Mononuclear cell (primary cell): Measurements from ENCODE around the gene FMNL2. TPM values are rescaled to one million over a fixed set of nuclear protein-coding genes. Genes with fewer than 3 reads are reported as not detected.

ENCODE experiments used
- H3K27me3 ChIP-seq: 2 replicates; pipeline ENCODE4 v1.6.0; 2011; ENCODE audit warnings: low read length, control low read depth; ENCODE audit not compliant: insufficient read depth
- H3K4me1 ChIP-seq: 2 replicates; pipeline ENCODE4 v1.5.1; 2011; ENCODE audit warnings: mild to moderate bottlenecking, low read length, control low read depth; ENCODE audit not compliant: insufficient read depth
- H3K4me3 ChIP-seq: 2 replicates; pipeline ENCODE4 v1.5.1; 2011; ENCODE audit warnings: mild to moderate bottlenecking, low read length, moderate library complexity
- H3K9me3 ChIP-seq: 2 replicates; pipeline ENCODE4 v1.5.1; 2011; ENCODE audit warnings: low read depth, mild to moderate bottlenecking, control low read depth, low read length
- total RNA-seq: library from RNA; depleted of rRNA; stranded (reverse); fragments of >200 nt; gene quantifications from one replicate; pipeline ENCODE4 v1.2.3, GENCODE V29; 2012

Gene FMNL2
- total RNA-seq, 1 donor = 1.2 TPM

- H3K9me3 ChIP-seq = no peaks in the 10 kb centered on the region
- no peak overlapping the region for H3K4me3 ChIP-seq
- peaks cover 12% of the 10 kb centered on the region for H3K4me1 ChIP-seq
- no peaks in the 10 kb centered on the region for H3K27me3 ChIP-seq
Measured at GRCh38 chr2:152623775-152624174, 288.8 kb downstream of the FMNL2 start.

DNA sequence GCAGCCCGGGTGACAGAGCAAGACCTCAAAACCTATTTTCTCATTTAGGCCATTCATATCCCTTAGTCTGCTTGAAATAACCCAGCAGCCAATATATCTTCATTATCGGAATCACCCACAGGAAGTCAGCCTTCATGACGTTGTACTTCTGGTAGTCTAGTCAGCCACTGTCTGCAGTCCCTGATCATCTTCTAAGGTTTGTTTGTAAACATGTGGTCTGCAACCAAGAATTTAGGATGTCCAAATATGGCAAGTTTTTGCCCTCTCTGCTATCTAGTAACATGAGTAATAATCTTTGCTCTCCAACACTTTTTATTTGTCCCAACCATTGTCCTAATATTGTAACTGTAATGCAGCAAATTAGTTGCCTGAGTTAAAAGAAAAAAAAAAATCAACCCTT lies 289.8 kb downstream of the FMNL2 start:
- peaks cover 12% of the 10 kb centered on the region for H3K4me1 ChIP-seq
- H3K9me3 ChIP-seq = no peaks in the 10 kb centered on the region
- no peak overlapping the region for H3K4me3 ChIP-seq
- H3K27me3 ChIP-seq = no peaks in the 10 kb centered on the region

- no peaks in the 10 kb centered on the region for H3K9me3 ChIP-seq
- H3K27me3 ChIP-seq = no peaks in the 10 kb centered on the region
- no peak overlapping the region for H3K4me3 ChIP-seq
Measured at GRCh38 chr2:152626911-152627339, 292.0 kb downstream of the FMNL2 start.

DNA sequence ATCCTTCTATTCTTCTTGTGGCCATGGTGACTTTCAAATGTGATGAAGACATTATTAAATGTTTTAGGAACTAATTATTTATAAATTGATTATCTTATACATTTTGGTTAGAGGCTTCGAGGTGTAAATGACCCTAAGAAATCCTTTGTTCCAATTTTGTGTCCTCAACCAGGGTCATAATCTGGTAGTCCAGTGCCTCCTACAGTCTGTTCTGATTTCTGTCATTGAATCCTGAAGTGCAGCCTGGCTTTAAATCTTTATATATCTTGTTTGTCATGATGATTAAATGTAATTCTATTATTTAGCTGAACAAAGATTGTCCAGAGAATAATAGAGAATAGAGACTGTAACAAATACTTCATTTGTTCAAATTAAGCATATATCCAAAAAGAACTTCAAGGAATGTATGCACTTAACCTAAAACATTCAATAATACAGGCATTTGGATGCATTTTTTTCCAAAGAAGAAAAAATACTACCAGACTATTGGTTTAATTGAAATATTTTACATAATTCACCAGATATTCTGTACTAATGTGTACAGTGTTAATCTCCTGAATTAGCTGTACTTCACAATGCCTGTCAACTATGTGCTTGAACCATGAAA lies 292.5 kb downstream of the FMNL2 start:
- H3K9me3 ChIP-seq = no peaks in the 10 kb centered on the region
- H3K4me3 ChIP-seq = no peak overlapping the region
- H3K27me3 ChIP-seq = no peaks in the 10 kb centered on the region
- H3K4me1 ChIP-seq = peaks cover 7% of the 10 kb centered on the region

More at GRCh38 chr2:152626911-152627339, 292.0 kb downstream of the FMNL2 start:
- H3K4me1 ChIP-seq = peaks cover 7% of the 10 kb centered on the region

DNA sequence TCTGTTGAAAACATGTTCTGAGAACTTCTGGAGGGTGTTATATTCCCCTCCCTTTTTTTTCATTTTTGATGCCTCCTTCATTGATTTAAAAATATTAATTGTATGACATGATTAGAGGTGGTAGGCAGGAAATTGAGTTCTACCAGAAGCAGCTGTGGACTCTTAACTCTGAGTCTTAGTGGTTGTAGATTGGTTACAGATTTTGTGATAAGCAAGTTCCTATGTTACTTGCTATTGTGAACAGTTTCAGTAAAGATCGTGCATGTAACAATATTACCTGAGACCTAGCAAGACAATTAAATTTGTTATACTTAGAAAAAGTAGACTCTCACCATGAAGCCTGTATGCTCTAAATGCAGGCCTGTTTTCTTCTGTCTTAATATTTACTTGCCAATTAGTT lies 294.2 kb downstream of the FMNL2 start:
- Histone ChIP-seq H3K27me3 (no peaks in the 10 kb centered on the region), H3K4me1 (peaks cover 6% of the 10 kb centered on the region), H3K9me3 (no peaks in the 10 kb centered on the region), H3K4me3 (no peak overlapping the region)

GRCh38 chr2:152630466-152630865 lies 295.5 kb downstream of the FMNL2 start:
- Histone ChIP-seq H3K4me1 (peaks cover 1% of the 10 kb centered on the region), H3K27me3 (no peaks in the 10 kb centered on the region), H3K9me3 (no peaks in the 10 kb centered on the region), H3K4me3 (no peak overlapping the region)

- H3K9me3 ChIP-seq = no peaks in the 10 kb centered on the region
- H3K27me3 ChIP-seq = no peaks in the 10 kb centered on the region
- peaks cover 6% of the 10 kb centered on the region for H3K4me1 ChIP-seq
- no peak overlapping the region for H3K4me3 ChIP-seq
Measured at GRCh38 chr2:152632736-152633135, 297.8 kb downstream of the FMNL2 start.

GRCh38 chr2:152635635-152636298 lies 300.8 kb downstream of the FMNL2 start:
- Histone ChIP-seq H3K4me3 (no peak overlapping the region), H3K9me3 (no peaks in the 10 kb centered on the region), H3K4me1 (peaks cover 6% of the 10 kb centered on the region), H3K27me3 (no peaks in the 10 kb centered on the region)

GRCh38 chr2:152637251-152637650 lies 302.3 kb downstream of the FMNL2 start:
- H3K4me1 ChIP-seq = peaks cover 6% of the 10 kb centered on the region
- H3K4me3 ChIP-seq = no peak overlapping the region
- no peaks in the 10 kb centered on the region for H3K27me3 ChIP-seq
- H3K9me3 ChIP-seq = no peaks in the 10 kb centered on the region

GRCh38 chr2:152638056-152638455 lies 303.1 kb downstream of the FMNL2 start:
- Histone ChIP-seq H3K27me3 (no peaks in the 10 kb centered on the region), H3K9me3 (no peaks in the 10 kb centered on the region), H3K4me1 (peaks cover 6% of the 10 kb centered on the region), H3K4me3 (no peak overlapping the region)

DNA sequence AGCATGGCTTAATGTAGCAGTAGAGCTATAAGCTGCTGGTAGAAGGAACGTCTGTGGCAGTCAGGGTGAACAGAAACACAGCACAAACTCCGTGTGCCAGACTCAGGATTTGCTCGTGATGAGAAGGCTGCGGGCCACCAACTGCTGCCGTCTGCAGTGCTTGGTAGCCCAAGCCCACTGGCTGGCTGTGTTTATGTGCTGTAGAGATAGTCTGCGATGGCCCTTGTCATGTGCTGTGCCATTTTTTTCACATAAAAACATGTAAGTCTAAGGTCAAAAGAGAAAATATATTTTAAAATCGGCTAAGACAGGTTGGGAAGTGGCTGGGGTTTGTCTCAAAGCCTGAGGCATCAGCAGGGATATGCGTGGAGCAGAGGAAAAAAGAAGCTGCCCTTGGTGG lies 303.6 kb downstream of the FMNL2 start:
- Histone ChIP-seq H3K27me3 (no peaks in the 10 kb centered on the region), H3K4me1 (peaks cover 6% of the 10 kb centered on the region), H3K9me3 (no peaks in the 10 kb centered on the region), H3K4me3 (no peak overlapping the region)

- no peaks in the 10 kb centered on the region for H3K27me3 ChIP-seq
- no peaks in the 10 kb centered on the region for H3K4me1 ChIP-seq
- H3K4me3 ChIP-seq = no peak overlapping the region
- no peaks in the 10 kb centered on the region for H3K9me3 ChIP-seq
Measured at GRCh38 chr2:152644189-152644873, 309.4 kb downstream of the FMNL2 start.

GRCh38 chr2:152646264-152646663 lies 311.3 kb downstream of the FMNL2 start:
- Histone ChIP-seq H3K4me3 (no peak overlapping the region), H3K9me3 (no peaks in the 10 kb centered on the region), H3K27me3 (no peaks in the 10 kb centered on the region), H3K4me1 (no peaks in the 10 kb centered on the region)

- no peak overlapping the region for H3K4me3 ChIP-seq
- H3K27me3 ChIP-seq = no peaks in the 10 kb centered on the region
- no peaks in the 10 kb centered on the region for H3K4me1 ChIP-seq
- no peaks in the 10 kb centered on the region for H3K9me3 ChIP-seq
Measured at GRCh38 chr2:152646775-152647174, 311.8 kb downstream of the FMNL2 start.

DNA sequence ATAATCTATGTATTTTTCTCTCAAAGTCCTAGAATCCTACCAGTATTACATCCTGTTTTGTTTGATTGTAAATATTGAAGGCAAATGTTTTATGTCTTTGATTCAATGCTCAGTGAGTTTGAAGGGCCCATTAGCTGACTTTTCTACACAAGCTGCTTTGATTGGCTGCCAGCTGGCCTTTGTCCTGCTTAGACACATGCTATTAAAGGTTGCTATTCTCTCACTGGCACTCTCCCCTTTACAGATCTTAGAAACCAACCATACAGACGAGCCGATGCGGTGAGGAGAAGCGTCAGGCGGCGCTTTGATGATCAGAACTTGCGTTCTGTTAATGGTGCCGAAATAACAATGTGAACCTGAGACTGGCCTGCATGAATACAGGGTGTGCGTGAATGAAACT lies 312.6 kb downstream of the FMNL2 start:
- no peak overlapping the region for H3K4me3 ChIP-seq
- H3K4me1 ChIP-seq = no peaks in the 10 kb centered on the region
- no peaks in the 10 kb centered on the region for H3K9me3 ChIP-seq
- H3K27me3 ChIP-seq = no peaks in the 10 kb centered on the region
